Fibroblast of lung (primary cell): ENCODE results near the gene HCRTR2.

Experiments used
- CTCF ChIP-seq, 2 donors: IDR thresholded peaks in 1 of 2; conservative IDR thresholded peaks in 1 of 2; 1 replicate in 1 of 2; 2 replicates in 1 of 2; pipeline ENCODE4 v1.5.1; 2011 to 2012; ENCODE audit warnings: low read length in 2 of 2, control low read depth in 1 of 2, inconsistent platforms in 1 of 2, low read depth in 1 of 2, mild to moderate bottlenecking in 1 of 2
- EZH2 ChIP-seq: IDR thresholded peaks from 2 replicates; pipeline ENCODE4 v1.5.1; 2012; ENCODE audit warnings: low read length, control low read depth, mild to moderate bottlenecking; ENCODE audit errors: missing control alignments

- TF ChIP-seq CTCF (conservative IDR thresholded peaks at IDR 0.05 in 1 of 2, IDR thresholded peaks at IDR 0.05 in 1 of 2; ENCODE audit: low read depth in 1 of 2, low read length in 2 of 2) = no peak
- no peak for TF ChIP-seq EZH2
Measured at GRCh38 chr6:55327169-55327568, 152.9 kb downstream of the HCRTR2 start, which contains the start of gene GFRAL.
